ENCODE results near the gene PLCB1.

DNA sequence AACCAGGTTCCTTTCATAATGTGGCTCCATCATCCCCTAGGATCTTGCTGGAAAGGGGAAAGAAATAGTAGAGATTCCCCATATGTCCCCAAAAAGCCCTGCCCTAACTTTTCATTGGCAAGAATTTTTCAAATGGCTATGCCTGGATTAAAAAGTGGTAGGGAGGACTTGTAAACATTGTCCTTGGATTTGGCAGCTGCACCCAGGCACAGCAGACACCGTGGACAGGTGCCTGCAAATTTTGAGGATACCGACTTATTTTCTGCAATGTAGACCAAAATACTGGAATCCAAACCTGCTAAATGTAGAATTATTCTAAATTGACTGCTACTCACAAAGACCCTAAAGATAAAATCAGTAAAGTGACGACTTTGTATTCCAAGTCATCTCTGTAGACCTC lies 733.6 kb downstream of the PLCB1 start:
- TF ChIP-seq, protein P1, sequence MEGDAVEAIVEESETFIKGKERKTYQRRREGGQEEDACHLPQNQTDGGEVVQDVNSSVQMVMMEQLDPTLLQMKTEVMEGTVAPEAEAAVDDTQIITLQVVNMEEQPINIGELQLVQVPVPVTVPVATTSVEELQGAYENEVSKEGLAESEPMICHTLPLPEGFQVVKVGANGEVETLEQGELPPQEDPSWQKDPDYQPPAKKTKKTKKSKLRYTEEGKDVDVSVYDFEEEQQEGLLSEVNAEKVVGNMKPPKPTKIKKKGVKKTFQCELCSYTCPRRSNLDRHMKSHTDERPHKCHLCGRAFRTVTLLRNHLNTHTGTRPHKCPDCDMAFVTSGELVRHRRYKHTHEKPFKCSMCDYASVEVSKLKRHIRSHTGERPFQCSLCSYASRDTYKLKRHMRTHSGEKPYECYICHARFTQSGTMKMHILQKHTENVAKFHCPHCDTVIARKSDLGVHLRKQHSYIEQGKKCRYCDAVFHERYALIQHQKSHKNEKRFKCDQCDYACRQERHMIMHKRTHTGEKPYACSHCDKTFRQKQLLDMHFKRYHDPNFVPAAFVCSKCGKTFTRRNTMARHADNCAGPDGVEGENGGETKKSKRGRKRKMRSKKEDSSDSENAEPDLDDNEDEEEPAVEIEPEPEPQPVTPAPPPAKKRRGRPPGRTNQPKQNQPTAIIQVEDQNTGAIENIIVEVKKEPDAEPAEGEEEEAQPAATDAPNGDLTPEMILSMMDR (conservative IDR thresholded peaks at IDR 0.05): no peak
- no peak for TF ChIP-seq EZH2 (IDR thresholded peaks at IDR 0.05; ENCODE audit: low read depth)

All from PC-9 (cell line).